HG03025 (cell line): ENCODE results near the gene KCNC1.

ENCODE experiments used
- ATAC-seq: cut with Tn5 transposase; IDR thresholded peaks from one replicate; pipeline ENCODE4 v1.9.1; 2021; ENCODE audit warnings: mild to moderate bottlenecking, moderate library complexity; ENCODE audit not compliant: unreplicated experiment, low FRiP score

The KCNC1 gene

GRCh38 chr11:17735818-17736578 is 1.4 kb downstream of the KCNC1 start:
- ATAC-seq: no peak

- no peak for ATAC-seq
Measured at GRCh38 chr11:17736579-17736893, 2.0 kb downstream of the KCNC1 start.

- no peak for ATAC-seq
Measured at GRCh38 chr11:17736930-17737817, 2.6 kb downstream of the KCNC1 start.

GRCh38 chr11:17738151-17738973 is 3.8 kb downstream of the KCNC1 start:
- no peak for ATAC-seq

GRCh38 chr11:17739945-17740338 is 5.4 kb downstream of the KCNC1 start:
- ATAC-seq: no peak

- no peak for ATAC-seq
Measured at GRCh38 chr11:17740649-17741235, 6.2 kb downstream of the KCNC1 start.

- ATAC-seq: no peak
Measured at GRCh38 chr11:17741487-17741886, 6.9 kb downstream of the KCNC1 start.

- no peak for ATAC-seq
Measured at GRCh38 chr11:17742019-17742418, 7.4 kb downstream of the KCNC1 start.

- no peak for ATAC-seq
Measured at GRCh38 chr11:17743026-17743807, 8.6 kb downstream of the KCNC1 start.

- ATAC-seq: no peak
Measured at GRCh38 chr11:17743808-17744119, 9.2 kb downstream of the KCNC1 start.

- no peak for ATAC-seq
Measured at GRCh38 chr11:17744151-17744940, 9.8 kb downstream of the KCNC1 start.

- no peak for ATAC-seq
Measured at GRCh38 chr11:17745023-17745772, 10.6 kb downstream of the KCNC1 start.

GRCh38 chr11:17746096-17746495 is 11.5 kb downstream of the KCNC1 start:
- no peak for ATAC-seq

GRCh38 chr11:17747131-17747955 is 12.8 kb downstream of the KCNC1 start:
- ATAC-seq: no peak

GRCh38 chr11:17748044-17748443 is 13.5 kb downstream of the KCNC1 start:
- ATAC-seq: no peak

- no peak for ATAC-seq
Measured at GRCh38 chr11:17748761-17749721, 14.5 kb downstream of the KCNC1 start.
